ENCODE data around the gene RAB29. TPM values are rescaled to one million over a fixed set of nuclear protein-coding genes. Genes with fewer than 3 reads are reported as not detected.
A peak's percentile ranks its signal among the peaks of the same experiment; 100 is the strongest.

Gene RAB29
- total RNA-seq, 1 donor: 37.6 TPM

DNA sequence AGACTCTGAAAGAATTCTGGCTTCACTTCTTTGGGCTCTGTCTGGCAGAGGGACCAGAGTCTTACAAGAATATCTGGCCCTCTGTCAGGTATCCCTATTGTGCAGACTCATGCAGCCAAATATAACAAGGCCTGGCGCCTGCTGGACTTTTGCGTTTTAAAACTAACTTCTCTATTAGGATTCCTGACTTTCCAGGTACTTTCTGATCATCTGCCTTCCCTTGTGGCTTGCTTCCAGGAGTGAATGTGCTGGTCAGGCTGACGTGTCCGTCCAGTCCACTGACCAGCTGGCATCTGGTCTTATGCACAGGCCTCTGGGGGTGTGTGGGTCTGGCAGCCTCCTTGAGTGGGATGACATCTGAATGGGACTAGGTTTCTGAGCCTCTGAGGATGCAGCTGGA is 8.6 kb upstream of the RAB29 start:
- Histone ChIP-seq H3K4me2 (ENCODE audit: insufficient read depth, low read length) (no peak overlapping the region), H2AFZ (ENCODE audit: low read length) (no peak overlapping the region), H4K20me1 (ENCODE audit: insufficient read depth, low read length) (no peaks in the 10 kb centered on the region), H3K27ac (ENCODE audit: low read depth, low read length) (no peak overlapping the region), H3K36me3 (ENCODE audit: insufficient read depth, low read length) (no peaks in the 10 kb centered on the region), H3K27me3 (ENCODE audit: insufficient read depth, low read length) (no peaks in the 10 kb centered on the region), H3K4me1 (ENCODE audit: insufficient read depth, low read length) (peaks cover 4% of the 10 kb centered on the region), H3K9me3 (ENCODE audit: low read depth, low read length) (no peaks in the 10 kb centered on the region), H3K4me3 (ENCODE audit: insufficient read depth, low read length) (no peak overlapping the region), H3K79me2 (ENCODE audit: insufficient read depth, low read length) (no peaks in the 10 kb centered on the region)
- TF ChIP-seq CTCF (IDR thresholded peaks at IDR 0.05; ENCODE audit: extremely low read depth, low read depth, low read length): no peak
- peak; percentile 84 for DNase-seq (ENCODE audit: insufficient read length, low spot score, missing footprints)

GRCh38 chr1:205783433-205783795 is 8.1 kb upstream of the RAB29 start:
- H3K9me3 ChIP-seq (ENCODE audit: low read depth, low read length): no peaks in the 10 kb centered on the region
- no peaks in the 10 kb centered on the region for H4K20me1 ChIP-seq (ENCODE audit: insufficient read depth, low read length)
- no peaks in the 10 kb centered on the region for H3K36me3 ChIP-seq (ENCODE audit: insufficient read depth, low read length)
- H2AFZ ChIP-seq (ENCODE audit: low read length): no peak overlapping the region
- no peaks in the 10 kb centered on the region for H3K27me3 ChIP-seq (ENCODE audit: insufficient read depth, low read length)
- H3K4me2 ChIP-seq (ENCODE audit: insufficient read depth, low read length): no peak overlapping the region
- DNase-seq (ENCODE audit: insufficient read length, low spot score, missing footprints): no peak
- no peaks in the 10 kb centered on the region for H3K79me2 ChIP-seq (ENCODE audit: insufficient read depth, low read length)
- no peak overlapping the region for H3K27ac ChIP-seq (ENCODE audit: low read depth, low read length)
- peaks cover 4% of the 10 kb centered on the region for H3K4me1 ChIP-seq (ENCODE audit: insufficient read depth, low read length)
- TF ChIP-seq CTCF (IDR thresholded peaks at IDR 0.05; ENCODE audit: extremely low read depth, low read depth, low read length): no peak
- no peak overlapping the region for H3K4me3 ChIP-seq (ENCODE audit: insufficient read depth, low read length)

- H3K27me3 ChIP-seq (ENCODE audit: insufficient read depth, low read length): no peaks in the 10 kb centered on the region
- no peaks in the 10 kb centered on the region for H3K79me2 ChIP-seq (ENCODE audit: insufficient read depth, low read length)
- peaks cover 4% of the 10 kb centered on the region for H3K4me1 ChIP-seq (ENCODE audit: insufficient read depth, low read length)
- H3K4me3 ChIP-seq (ENCODE audit: insufficient read depth, low read length): no peak overlapping the region
- H3K36me3 ChIP-seq (ENCODE audit: insufficient read depth, low read length): no peaks in the 10 kb centered on the region
- peak; percentile 35 for DNase-seq (ENCODE audit: insufficient read length, low spot score, missing footprints)
- no peak overlapping the region for H3K27ac ChIP-seq (ENCODE audit: low read depth, low read length)
- H2AFZ ChIP-seq (ENCODE audit: low read length): no peak overlapping the region
- no peaks in the 10 kb centered on the region for H3K9me3 ChIP-seq (ENCODE audit: low read depth, low read length)
- no peak overlapping the region for H3K4me2 ChIP-seq (ENCODE audit: insufficient read depth, low read length)
- no peaks in the 10 kb centered on the region for H4K20me1 ChIP-seq (ENCODE audit: insufficient read depth, low read length)
- no peak for TF ChIP-seq CTCF (IDR thresholded peaks at IDR 0.05; ENCODE audit: extremely low read depth, low read depth, low read length)
Observed at GRCh38 chr1:205782627-205783432, 7.5 kb upstream of the RAB29 start.

DNA sequence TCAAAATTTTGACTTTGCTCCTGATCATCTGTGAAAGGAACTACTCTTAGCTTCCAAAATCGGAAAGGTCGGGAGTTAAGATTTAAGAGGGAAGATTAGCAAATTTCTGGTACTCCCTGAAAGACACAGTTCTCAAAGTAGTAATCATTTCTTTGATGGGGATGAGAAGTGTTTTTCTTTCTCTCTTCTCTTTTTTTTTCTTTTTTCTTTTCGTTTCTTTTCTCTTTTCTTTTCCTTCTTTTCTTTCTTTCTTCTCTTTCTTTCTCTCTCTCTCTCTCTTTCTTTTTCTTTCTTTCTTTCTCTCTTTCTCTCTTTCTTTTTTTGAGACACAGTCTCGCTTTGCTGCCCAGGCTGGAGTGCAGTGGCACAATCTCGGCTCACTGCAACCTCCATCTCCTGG is 5.1 kb upstream of the RAB29 start:
- Histone ChIP-seq H3K79me2 (ENCODE audit: insufficient read depth, low read length) (no peaks in the 10 kb centered on the region), H2AFZ (ENCODE audit: low read length) (no peak overlapping the region), H3K4me3 (ENCODE audit: insufficient read depth, low read length) (no peak overlapping the region), H3K27ac (ENCODE audit: low read depth, low read length) (no peak overlapping the region), H3K4me2 (ENCODE audit: insufficient read depth, low read length) (no peak overlapping the region), H3K36me3 (ENCODE audit: insufficient read depth, low read length) (no peaks in the 10 kb centered on the region), H3K4me1 (ENCODE audit: insufficient read depth, low read length) (peaks cover 15% of the 10 kb centered on the region), H4K20me1 (ENCODE audit: insufficient read depth, low read length) (no peaks in the 10 kb centered on the region), H3K27me3 (ENCODE audit: insufficient read depth, low read length) (no peaks in the 10 kb centered on the region), H3K9me3 (ENCODE audit: low read depth, low read length) (no peaks in the 10 kb centered on the region)
- TF ChIP-seq CTCF (IDR thresholded peaks at IDR 0.05; ENCODE audit: extremely low read depth, low read depth, low read length): no peak
- no peak for DNase-seq (ENCODE audit: insufficient read length, low spot score, missing footprints)

Measured in osteoblast (primary cell).